Anterior cingulate cortex (tissue), 58 donors: ENCODE measurements around the gene ARHGAP15.

Experiments used
- DNase-seq, 58 donors: peaks; one replicate each; lab custom pipeline; 2025; lab: John Stamatoyannopoulos, UW

ARHGAP15 gene

DNA sequence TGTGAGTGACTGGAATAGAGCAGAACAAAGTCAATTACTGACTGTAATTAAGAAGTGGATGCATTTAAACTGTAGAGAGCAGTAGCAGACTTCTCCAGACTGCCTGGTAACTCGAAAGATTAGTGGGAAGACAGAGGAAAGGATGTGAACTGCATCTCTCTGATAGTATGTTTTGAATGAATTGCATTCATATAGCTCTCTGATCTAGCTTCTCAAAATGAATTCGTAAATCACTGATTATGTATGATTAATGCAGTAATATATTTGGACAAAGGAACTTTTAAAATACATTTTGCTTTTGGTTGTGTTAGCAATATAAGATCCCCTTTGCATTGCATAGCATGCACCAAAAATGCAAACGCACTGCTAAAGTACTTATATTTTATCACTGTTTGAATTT is 304.0 kb downstream of the ARHGAP15 start:
- DNase-seq: no peak

DNA sequence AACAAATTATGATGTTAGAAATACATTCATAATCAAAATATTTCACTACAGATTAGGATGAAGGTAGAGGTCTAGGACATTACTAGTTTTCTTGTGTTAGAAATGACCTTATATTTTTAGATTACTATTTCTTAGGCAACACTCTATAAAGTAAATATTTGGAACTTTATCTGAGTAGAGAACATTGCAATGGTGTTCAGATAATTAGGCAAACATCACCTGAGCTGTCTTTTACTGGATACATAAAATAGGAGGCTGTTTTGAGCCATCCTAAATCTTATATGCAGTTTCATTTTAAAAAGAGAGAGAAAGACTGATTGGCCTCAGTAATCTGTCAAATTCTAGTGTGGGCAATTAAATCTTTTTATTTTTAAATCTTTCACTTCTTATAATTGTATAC is 304.6 kb downstream of the ARHGAP15 start:
- no peak for DNase-seq

GRCh38 chr2:143434445-143434844 is 305.2 kb downstream of the ARHGAP15 start:
- no peak for DNase-seq

DNA sequence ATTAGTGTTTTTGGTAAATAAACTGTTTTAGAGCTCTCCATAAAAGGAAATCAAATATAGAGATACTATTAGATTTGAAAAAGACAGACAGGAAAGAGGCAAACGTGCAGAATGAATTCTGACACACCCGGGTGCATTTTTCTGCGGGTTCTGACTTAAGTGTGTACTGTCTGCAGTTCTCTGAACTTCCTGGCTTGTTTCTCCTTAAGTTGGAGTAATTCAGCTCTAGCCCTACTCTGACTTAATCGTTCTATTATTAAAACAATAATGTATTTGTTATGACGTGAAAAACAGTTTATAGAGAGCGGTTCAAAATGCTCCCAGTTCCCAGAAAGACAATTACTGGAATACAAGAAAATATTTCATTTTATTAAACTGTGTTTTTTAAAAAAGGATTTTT is 305.9 kb downstream of the ARHGAP15 start:
- no peak for DNase-seq

DNA sequence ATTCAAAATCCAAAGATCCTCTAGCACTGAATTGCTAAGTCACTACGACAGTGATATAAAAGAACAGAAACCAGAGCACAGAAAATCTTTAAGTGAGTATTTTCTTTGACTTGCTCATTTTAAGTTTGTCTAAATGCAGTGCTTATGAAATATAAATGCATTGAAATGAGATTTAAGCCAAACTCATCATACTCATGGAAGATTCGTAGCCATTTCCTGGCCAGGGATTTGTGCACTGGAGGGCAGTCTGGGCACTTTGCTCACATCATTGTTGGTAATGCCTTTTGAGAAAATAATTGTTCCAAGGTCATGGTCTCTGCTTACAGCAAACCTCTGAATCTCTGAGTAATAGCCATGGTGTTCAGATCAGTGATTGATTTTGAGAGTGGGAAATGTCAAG is 307.7 kb downstream of the ARHGAP15 start:
- DNase-seq: no peak

- no peak for DNase-seq
These were observed 311.3 kb downstream of the ARHGAP15 start for GRCh38 chr2:143440411-143441012.

- DNase-seq: no peak
These were observed 313.0 kb downstream of the ARHGAP15 start for GRCh38 chr2:143442193-143442592.

DNA sequence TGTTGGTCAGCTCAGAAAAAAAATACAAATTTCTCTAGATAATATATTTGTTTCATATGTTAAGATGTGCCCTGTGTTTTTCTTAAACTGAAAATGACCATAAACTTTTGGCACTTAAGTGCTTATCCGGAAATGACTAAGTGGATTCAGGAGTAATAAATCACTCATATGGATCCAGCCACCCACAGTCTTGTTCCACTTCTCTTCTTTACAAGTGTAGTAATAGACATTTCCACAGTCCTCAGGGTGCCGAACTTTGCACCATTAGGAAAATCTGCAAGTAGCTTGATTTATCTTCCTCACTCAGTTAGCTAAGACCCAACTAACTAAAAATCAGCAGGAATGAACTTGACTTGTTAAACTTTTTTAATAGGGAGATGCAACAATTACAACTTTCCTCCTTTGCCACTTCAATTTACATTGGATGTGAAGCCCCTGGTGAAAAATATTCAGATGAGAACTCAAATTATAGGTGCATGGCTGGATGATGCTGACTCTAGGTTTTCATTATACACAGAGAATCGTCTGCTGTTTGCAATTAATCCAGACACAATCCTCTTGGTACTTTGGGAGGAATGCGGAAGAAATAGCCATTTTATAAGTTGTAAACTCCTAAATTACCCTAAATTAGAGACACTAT is 322.5 kb downstream of the ARHGAP15 start:
- DNase-seq: no peak

DNA sequence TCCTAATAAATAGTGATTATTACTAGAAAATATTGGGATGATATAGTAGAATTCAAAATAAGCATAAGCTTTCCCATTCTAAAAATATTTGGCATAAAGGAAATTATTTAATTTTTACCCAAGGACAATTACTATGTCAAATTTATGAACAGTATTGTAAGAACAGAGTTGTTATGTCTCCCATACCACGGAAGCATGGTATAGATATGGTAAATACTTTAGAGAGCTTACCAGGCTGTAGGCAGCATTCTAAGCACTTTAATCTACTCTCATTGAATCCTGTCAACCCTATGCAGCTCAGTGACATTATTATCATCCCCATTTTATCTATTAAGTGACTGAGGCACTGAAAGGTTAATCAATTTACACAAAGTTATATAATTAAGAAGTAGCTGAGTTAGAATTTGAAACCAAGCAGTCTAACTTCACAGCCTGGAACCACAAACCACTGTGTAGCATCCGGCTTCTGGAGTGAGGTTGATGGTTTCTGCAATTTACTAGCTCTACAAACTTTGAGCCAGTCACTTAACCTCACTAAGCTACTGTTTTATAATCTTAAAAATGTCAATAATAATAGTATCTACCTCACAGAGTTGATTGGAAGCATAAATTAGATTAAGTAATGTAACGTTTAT is 323.7 kb downstream of the ARHGAP15 start:
- DNase-seq: no peak

- no peak for DNase-seq
These were observed 324.8 kb downstream of the ARHGAP15 start for GRCh38 chr2:143453981-143454511.

- DNase-seq: no peak
These were observed 326.1 kb downstream of the ARHGAP15 start for GRCh38 chr2:143455317-143455716.

DNA sequence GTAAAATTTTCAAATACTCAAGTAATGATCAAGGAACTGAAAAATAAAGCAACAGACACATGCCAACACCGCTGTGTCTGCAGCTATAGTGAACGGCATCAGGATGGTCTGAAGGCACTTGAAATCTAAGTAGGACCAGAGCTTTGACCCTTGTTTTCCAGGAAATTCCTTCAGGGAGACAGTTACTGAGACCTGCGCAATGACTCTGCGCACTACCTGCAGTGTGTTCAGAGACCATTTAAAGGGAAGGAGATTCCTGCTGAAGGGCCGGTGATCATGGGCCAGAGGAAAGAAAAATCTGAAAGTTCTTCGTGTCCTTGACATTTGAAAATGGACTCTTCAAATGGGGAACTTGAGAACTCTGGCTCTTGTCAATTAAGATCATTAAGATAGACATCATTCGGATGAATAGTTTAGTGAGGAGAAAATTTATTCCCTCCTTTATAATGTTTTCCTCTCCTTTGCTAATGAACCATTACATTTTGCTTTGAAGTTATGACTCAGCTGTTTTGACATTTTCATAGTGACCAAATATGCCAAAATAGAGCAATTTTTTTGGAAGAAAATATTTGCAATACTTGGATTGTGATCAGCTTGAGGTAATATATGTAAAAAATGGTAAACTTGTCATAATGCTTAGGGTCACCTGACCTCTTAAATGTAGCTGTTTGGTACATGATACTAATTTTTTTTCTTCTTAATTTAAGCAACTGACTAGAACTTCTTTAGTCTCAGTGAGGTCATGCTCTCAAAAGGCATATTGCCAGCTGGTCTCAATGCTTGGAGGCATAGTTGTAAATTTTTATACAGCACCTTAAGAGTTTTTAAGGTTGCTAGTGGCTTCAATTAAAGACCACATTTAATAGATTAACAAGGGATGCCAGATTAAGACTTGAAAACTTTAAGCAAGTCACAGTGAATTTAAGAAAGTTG is 329.3 kb downstream of the ARHGAP15 start:
- no peak for DNase-seq

DNA sequence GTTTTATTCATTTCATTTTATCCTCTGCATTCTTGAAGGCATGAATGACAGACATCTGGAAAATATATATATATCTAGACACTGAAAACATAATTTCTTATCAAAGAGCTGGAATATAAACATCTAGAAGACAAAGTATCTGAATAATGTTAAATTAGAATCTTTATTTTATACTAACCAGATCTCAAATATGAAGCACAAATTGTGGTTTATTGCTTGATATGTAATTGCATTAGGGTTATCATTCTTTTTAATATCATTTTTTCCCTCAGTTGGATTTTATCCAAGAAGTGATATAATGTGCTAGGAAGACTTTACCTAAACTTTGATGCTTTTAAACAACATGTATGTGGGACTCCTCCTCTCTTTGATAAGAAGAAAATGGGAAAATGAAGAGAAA is 331.2 kb downstream of the ARHGAP15 start:
- DNase-seq: no peak

DNA sequence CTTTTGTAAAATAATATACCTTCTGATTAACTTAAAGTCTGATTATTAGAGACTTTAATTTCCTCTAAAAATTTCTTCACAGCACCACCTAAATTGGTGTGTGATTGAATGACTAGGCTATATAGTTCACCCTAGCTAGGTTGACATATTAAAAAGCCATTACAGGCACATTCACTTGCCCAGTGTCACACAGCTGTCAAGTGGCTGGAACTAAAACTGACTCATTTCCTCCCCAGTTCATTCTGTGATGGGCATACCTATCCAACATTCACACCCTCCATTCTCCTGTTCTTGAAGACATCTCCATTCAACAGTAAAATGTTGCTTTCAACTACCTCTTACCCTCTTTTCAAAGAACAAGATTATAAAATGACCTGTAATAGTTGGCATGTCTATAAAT is 334.5 kb downstream of the ARHGAP15 start:
- DNase-seq: no peak

- no peak for DNase-seq
These were observed 337.2 kb downstream of the ARHGAP15 start for GRCh38 chr2:143466391-143466790.

DNA sequence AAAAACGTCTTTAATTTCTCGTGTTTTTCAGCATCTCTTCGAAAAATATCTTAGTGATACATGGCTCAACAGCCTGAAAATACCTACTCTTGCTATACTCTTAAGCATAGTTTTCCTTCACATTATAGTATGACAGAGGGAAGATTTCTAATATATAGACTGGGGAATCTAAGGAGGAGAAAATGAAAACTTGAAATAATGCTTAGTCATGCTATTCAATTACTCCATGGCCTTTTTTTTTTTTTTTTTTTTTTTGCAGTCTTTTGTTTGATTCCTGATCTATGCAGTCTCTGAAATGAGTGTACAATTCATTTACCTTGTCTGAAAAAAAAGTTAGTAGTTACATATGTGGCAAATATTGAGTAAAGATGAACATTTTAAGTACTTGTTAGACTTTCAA is 337.8 kb downstream of the ARHGAP15 start:
- DNase-seq: no peak

- DNase-seq: no peak
These were observed 339.2 kb downstream of the ARHGAP15 start for GRCh38 chr2:143468341-143468888.

GRCh38 chr2:143469323-143469722 is 340.1 kb downstream of the ARHGAP15 start:
- no peak for DNase-seq

GRCh38 chr2:143471550-143471949 is 342.3 kb downstream of the ARHGAP15 start:
- DNase-seq: no peak

DNA sequence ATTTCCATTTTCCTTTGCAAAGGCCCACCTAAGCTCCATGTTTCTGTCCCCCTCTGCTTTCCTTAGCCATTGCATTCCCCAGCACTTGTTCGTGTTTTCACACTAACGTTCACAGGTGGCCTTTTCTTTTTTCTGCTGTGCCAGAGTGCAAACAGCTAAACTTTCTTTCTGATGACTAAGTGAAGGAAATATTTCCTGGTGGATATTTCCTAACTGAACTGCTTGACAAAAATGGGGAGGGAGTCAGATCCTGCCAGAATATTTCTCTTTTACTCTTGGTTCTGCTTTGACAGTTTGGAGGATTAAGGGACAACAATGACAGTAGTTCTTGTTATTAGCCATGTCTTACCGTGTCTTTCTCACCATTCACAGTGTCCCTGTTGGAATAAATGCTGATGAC is 344.0 kb downstream of the ARHGAP15 start:
- DNase-seq: no peak
